Parathyroid adenoma (tissue), 2 donors: ENCODE data around the gene MEIS1.

Experiments
- H2AFZ ChIP-seq: fragments of 300-600 bp; sonication (generic); one replicate; pipeline ENCODE4 v1.7.0; 2017; ENCODE audit warnings: antibody characterized with exemption, mild to moderate bottlenecking
- H3K27ac ChIP-seq: fragments of 300-600 bp; sonication (generic); one replicate; pipeline ENCODE4 v1.7.0; 2017
- H3K27me3 ChIP-seq: fragments of 300-600 bp; sonication (generic); one replicate; pipeline ENCODE4 v1.7.0; 2017; ENCODE audit warnings: low read length; ENCODE audit not compliant: control insufficient read depth, insufficient read depth
- H3K36me3 ChIP-seq: fragments of 300-600 bp; sonication (generic); one replicate; pipeline ENCODE4 v1.7.0; 2017; ENCODE audit warnings: low read length; ENCODE audit not compliant: control insufficient read depth, insufficient read depth
- H3K4me1 ChIP-seq: fragments of 300-600 bp; sonication (generic); one replicate; pipeline ENCODE4 v1.7.0; 2017; ENCODE audit warnings: control low read depth
- H3K4me2 ChIP-seq: fragments of 300-600 bp; sonication (generic); one replicate; pipeline ENCODE4 v1.7.0; 2017; ENCODE audit warnings: low read length
- H3K4me3 ChIP-seq: fragments of 300-600 bp; sonication (generic); one replicate; pipeline ENCODE4 v1.7.0; 2017; ENCODE audit warnings: low read depth, low read length
- H3K79me2 ChIP-seq: fragments of 300-600 bp; sonication (generic); one replicate; pipeline ENCODE4 v1.7.0; 2017; ENCODE audit warnings: control low read depth
- H3K9ac ChIP-seq: fragments of 300-600 bp; sonication (generic); one replicate; pipeline ENCODE4 v1.7.0; 2017; ENCODE audit warnings: mild to moderate bottlenecking
- H3K9me3 ChIP-seq: fragments of 300-600 bp; sonication (generic); one replicate; pipeline ENCODE4 v1.7.0; 2017; ENCODE audit warnings: low read length; ENCODE audit not compliant: control insufficient read depth
- CTCF ChIP-seq: fragments of 300-600 bp; sonication (generic); IDR thresholded peaks from one replicate; pipeline ENCODE4 v1.7.0; 2017; ENCODE audit warnings: antibody characterized with exemption, mild to moderate bottlenecking
- donor health status: primary hyperparathyroidism.

MEIS1 gene

GRCh38 chr2:66575625-66576310 lies 140.8 kb downstream of the MEIS1 start:
- Histone ChIP-seq H3K4me1 (no peaks in the 10 kb centered on the region), H3K9me3 (no peaks in the 10 kb centered on the region), H3K4me3 (peak overlapping the region; percentile 50), H3K79me2 (no peaks in the 10 kb centered on the region), H3K4me2 (peak overlapping the region; percentile 79), H3K27ac (no peak overlapping the region), H3K9ac (no peak overlapping the region), H2AFZ (peak overlapping the region; percentile 59), H3K36me3 (no peaks in the 10 kb centered on the region), H3K27me3 (peaks cover 7% of the 10 kb centered on the region)
- no peak for TF ChIP-seq CTCF

GRCh38 chr2:66576311-66576560 lies 141.3 kb downstream of the MEIS1 start:
- Histone ChIP-seq H2AFZ (no peak overlapping the region), H3K36me3 (no peaks in the 10 kb centered on the region), H3K9ac (no peak overlapping the region), H3K27me3 (peaks cover 7% of the 10 kb centered on the region), H3K4me3 (peak overlapping the region; percentile 54), H3K79me2 (no peaks in the 10 kb centered on the region), H3K9me3 (no peaks in the 10 kb centered on the region), H3K4me1 (no peaks in the 10 kb centered on the region), H3K27ac (no peak overlapping the region), H3K4me2 (peak overlapping the region; percentile 79)
- no peak for TF ChIP-seq CTCF

- Histone ChIP-seq H3K4me2 (peak overlapping the region; percentile 79), H3K79me2 (no peaks in the 10 kb centered on the region), H3K27ac (no peak overlapping the region), H3K9me3 (no peaks in the 10 kb centered on the region), H3K9ac (no peak overlapping the region), H3K27me3 (peaks cover 7% of the 10 kb centered on the region), H2AFZ (no peak overlapping the region), H3K4me3 (peak overlapping the region; percentile 54), H3K4me1 (no peaks in the 10 kb centered on the region), H3K36me3 (no peaks in the 10 kb centered on the region)
- TF ChIP-seq CTCF: no peak
These were observed 141.8 kb downstream of the MEIS1 start for GRCh38 chr2:66576561-66577320.

- Histone ChIP-seq H3K79me2 (no peaks in the 10 kb centered on the region), H3K4me1 (no peaks in the 10 kb centered on the region), H3K9me3 (no peaks in the 10 kb centered on the region), H3K9ac (no peak overlapping the region), H3K36me3 (no peaks in the 10 kb centered on the region), H2AFZ (no peak overlapping the region), H3K4me3 (peak overlapping the region; percentile 54), H3K4me2 (peak overlapping the region; percentile 79), H3K27ac (no peak overlapping the region), H3K27me3 (peaks cover 12% of the 10 kb centered on the region)
- TF ChIP-seq CTCF: no peak
These were observed 142.6 kb downstream of the MEIS1 start for GRCh38 chr2:66577321-66578053.
